ACHN (cell line): ENCODE measurements around the gene AGAP2.
"Not testable (repeated sequence)": the region's sequence is repeated elsewhere in the genome, so short reads cannot be mapped to it uniquely, and the experiment has no call there.

Experiments
- DNase-seq: peaks from one replicate; pipeline ENCODE4 v3.0.0-alpha.2; 2015
- in situ Hi-C: cut with HindIII; loops from 2 replicates; pipeline ENCODE4 v1.10.0; 2017; ENCODE audit warnings: low sequenced_read_pairs, low pct_ligation_motif_present, low pct_unique_long_range_greater_than_20kb

Gene AGAP2

DNA sequence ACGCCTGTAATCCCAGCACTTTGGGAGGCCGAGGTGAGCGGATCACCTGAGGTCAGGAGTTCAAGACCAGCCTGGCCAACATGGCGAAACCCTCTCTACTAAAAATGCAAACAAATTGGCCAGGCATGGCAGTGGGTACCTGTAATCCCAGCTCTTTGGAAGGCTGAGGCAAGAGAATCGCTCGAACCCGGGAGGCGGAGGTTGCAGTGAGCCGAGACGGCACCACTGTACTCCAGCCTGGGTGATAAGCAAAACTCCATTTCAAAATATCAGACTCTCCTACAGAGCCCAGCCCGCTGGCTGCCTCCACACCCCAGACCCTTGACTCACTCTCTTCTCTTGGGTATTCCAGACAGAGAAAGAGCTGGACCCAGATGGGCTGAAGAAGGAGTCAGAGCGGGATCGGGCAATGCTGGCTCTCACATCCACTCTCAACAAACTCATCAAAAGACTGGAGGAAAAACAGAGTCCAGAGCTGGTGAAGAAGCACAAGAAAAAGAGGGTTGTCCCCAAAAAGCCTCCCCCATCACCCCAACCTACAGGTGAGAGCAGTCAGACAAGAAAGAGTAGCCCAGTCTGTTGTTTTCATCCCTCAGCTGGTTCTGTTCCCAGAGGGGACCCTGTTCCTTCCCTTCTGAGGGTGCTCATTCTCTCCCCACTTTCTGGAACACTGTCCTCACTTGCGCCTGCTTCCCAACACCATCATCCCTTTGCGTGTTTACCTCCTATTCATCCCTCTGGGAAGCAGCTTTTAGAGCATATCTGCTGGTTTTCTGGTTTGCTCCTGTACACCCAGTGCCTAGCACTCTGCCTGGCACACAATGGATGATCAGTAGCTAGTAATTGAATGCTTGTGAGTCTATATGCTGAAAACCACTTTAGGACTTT is 19.7 kb downstream of the AGAP2 start:
- DNase-seq: no peak
- in situ Hi-C loops: no loop called here

DNA sequence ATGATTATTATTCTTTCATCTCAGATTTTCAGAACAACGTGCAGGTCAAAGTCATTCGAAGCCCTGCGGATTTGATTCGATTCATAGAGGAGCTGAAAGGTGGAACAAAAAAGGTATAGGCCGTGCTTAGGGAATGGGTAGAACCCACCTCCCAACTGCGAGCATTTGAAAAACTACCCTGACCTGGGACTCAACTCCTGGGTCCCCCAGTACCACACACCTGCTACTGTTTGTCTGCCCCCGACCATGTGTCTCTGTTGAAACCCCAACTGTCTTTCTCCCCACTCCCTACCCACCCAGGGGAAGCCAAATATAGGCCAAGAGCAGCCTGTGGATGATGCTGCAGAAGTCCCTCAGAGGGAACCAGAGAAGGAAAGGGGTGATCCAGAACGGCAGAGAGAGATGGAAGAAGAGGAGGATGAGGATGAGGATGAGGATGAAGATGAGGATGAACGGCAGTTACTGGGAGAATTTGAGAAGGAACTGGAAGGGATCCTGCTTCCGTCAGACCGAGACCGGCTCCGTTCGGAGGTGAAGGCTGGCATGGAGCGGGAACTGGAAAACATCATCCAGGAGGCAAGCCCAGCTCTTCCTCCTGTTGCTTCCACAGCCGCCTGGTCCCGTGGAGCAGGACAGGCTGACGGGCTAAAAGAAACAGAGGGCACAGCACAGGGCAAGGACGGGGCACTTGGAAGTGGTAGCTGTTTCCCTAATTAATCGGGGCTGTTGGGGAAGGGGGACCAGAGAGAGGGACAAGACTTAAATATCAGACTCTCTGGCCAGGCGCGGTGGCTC is 20.5 kb downstream of the AGAP2 start:
- in situ Hi-C loops: no loop called here
- DNase-seq: no peak

GRCh38 chr12:57717131-57717530 is 21.4 kb downstream of the AGAP2 start:
- no peak for DNase-seq
- in situ Hi-C loops: no loop called here

- in situ Hi-C loops: no loop called here
- DNase-seq: no peak
Measured at GRCh38 chr12:57716305-57716704, 22.2 kb downstream of the AGAP2 start.

DNA sequence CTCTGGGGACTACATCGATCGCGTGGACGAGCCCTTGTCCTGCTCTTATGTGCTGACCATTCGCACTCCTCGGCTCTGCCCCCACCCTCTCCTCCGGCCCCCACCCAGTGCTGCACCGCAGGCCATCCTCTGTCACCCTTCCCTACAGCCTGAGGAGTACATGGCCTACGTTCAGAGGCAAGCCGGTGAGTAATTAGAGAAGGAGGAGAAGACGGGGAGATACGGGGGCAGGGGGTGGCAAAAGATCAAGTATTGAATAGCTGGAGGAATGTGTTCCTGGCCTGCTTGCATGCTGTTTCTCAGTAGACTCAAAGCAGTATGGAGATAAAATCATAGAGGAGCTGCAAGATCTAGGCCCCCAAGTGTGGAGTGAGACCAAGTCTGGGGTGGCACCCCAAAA is 22.8 kb downstream of the AGAP2 start:
- in situ Hi-C loops: no loop called here
- DNase-seq: no peak

GRCh38 chr12:57715036-57715748 is 23.4 kb downstream of the AGAP2 start:
- in situ Hi-C loops, DNase-seq: not testable (repeated sequence)

GRCh38 chr12:57713209-57713608 is 25.3 kb downstream of the AGAP2 start:
- in situ Hi-C loops: no loop called here

GRCh38 chr12:57712701-57713100 is 25.8 kb downstream of the AGAP2 start:
- no peak for DNase-seq
- in situ Hi-C loops: no loop called here

More at GRCh38 chr12:57713209-57713608, 25.3 kb downstream of the AGAP2 start:
- DNase-seq: no peak

- in situ Hi-C loops: no loop called here
- DNase-seq: no peak
Measured at GRCh38 chr12:57708296-57708695, 30.2 kb downstream of the AGAP2 start.

DNA sequence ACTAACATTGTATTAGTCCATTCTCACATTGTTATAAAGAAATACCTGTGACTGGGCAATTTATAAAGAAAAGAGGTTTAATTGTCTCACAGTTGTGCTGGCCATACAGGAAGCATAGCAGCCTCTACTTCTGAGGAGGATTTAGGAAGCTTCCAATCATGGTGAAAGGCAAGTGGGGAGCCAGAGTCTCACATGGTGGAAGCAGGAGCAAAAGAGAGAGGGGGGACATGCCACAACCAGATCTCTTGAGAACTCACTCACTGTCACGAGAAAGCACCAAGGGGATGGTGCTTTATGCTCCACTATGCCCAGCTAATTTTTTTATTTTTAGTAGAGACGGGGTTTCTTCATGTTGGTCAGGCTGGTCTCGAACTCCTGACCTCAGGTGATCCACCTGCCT is 31.3 kb downstream of the AGAP2 start:
- DNase-seq: no peak
- in situ Hi-C loops: no loop called here

DNA sequence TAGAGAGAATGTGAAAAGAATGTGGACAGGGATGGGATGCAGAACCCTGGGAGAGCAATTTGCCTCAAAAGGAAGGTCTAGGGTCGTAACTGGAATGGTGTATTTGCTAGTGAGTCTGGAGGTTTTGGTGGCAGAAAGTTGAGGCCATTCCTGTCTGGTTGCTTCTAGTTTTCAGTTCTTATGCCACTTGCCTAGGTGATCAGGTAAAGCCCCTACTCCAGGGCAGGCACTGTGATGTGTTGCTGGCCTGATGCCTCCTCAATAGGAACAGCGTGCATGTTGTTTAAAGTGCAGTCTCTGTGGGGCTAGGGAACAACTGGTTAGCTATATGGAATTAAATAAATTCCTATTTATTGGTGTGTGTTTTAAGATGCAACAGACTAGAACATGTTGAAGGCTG is 38.2 kb downstream of the AGAP2 start:
- in situ Hi-C loops: no loop called here
- no peak for DNase-seq

DNA sequence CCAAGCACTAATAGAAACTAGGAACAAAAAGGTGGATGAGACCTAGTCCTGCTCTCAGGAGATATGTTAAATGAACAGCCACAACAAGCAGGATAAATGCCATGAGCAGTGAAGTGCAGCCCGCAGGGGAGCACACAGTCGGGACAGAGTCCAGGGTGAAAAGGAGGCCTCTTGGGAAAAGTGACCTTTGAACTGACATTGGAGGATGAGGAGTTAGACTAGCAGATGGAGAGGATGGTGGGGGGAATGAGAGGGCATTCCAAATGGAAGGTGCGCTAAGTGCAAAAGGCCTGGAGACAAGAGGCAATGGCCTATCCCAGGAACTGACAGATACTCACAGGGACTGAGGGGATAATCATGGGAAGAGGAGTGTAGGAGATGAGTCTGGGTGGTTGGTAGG is 40.1 kb downstream of the AGAP2 start:
- in situ Hi-C loops: no loop called here
- DNase-seq: no peak

- DNase-seq: no peak
- in situ Hi-C loops: no loop called here
Measured at GRCh38 chr12:57697076-57697475, 41.5 kb downstream of the AGAP2 start.

- in situ Hi-C loops: no loop called here
- DNase-seq: no peak
Measured at GRCh38 chr12:57695770-57696432, 42.6 kb downstream of the AGAP2 start.

DNA sequence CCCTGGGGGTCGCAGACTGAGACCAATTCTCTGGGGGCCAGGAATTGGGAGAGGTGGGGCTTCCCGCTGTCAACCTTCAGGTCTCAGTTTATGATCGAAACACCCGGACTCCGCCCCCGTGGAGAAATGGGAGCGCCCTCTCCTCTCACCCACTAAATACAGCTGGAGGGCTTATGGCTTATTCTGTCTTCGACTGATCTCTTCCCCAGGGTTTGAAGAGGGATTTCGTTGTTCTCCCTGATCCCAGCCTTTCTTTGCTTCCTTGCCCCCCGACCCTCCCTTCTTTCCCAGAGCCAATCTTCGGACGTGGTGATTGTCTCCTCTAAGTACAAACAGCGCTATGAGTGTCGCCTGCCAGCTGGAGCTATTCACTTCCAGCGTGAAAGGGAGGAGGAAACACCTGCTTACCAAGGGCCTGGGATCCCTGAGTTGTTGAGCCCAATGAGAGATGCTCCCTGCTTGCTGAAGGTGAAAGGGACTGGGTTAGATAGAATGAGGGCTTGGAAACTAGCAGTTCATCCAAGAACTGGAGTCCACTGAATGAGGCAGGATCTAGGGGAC is 44.0 kb downstream of the AGAP2 start:
- in situ Hi-C loops: no loop called here
- DNase-seq: peak; percentile 15

DNA sequence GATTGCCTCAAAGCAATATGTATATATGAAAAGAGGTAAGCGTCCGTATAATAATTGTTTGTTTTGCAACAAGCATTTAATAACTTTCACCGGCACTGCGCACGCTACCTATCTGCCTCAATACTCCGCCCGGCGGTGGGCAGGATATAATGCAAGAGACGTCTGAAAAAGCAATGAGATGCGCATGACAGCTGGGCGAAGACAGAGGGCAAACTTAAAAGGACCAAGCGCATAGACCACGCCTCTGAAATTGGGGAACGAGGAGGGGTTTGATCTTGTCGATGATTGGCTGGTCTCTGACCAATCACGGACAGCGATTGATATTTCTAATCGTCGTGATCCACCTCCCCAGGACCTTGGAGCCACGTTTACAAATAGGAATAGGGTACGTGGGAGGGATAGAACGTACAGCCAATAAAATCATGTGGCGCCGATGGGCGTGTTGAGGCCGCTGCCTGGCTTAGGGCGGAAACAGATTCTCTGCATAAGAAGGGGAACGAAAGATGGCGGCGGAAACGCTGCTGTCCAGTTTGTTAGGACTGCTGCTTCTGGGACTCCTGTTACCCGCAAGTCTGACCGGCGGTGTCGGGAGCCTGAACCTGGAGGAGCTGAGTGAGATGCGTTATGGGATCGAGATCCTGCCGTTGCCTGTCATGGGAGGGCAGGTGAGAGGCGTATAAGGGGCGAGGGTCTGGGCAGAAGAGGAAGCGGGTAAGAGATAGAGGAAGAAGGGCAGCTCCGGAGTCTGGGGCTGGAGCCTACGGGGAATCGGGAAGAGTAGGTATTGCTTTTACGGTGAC is 44.7 kb downstream of the AGAP2 start, which contains the start of gene OS9:
Gene OS9 (plus strand): TSS at position 474 of the 800 bp plus-strand sequence. CDS start 30 bp downstream, at position 504.
- in situ Hi-C loops: no loop called here

GRCh38 chr12:57693317-57693658 is 45.3 kb downstream of the AGAP2 start:
- in situ Hi-C loops: no loop called here
- DNase-seq: no peak

More for the DNA sequence above, 44.7 kb downstream of the AGAP2 start, which contains the start of gene OS9:
- peak; percentile 100 for DNase-seq
